Activated naive CD8-positive, alpha-beta T cell treated with anti-CD3 and anti-CD28 coated beads for 36 hours (primary cell): ENCODE results near the gene SEC14L3. TPM values are rescaled to one million over a fixed set of nuclear protein-coding genes. Genes with fewer than 3 reads are reported as not detected.
A peak's percentile ranks its signal among the peaks of the same experiment; 100 is the strongest.

ENCODE experiments used
- DNase-seq: peaks from one replicate; pipeline ENCODE4 v3.0.0; 2021
- H3K27ac Mint-ChIP-seq: one replicate; pipeline ENCODE4 v1.8.0; 2022; ENCODE audit warnings: mild to moderate bottlenecking, moderate library complexity, mixed read lengths
- H3K27me3 Mint-ChIP-seq: one replicate; pipeline ENCODE4 v1.8.0; 2022; ENCODE audit warnings: mild to moderate bottlenecking, mixed read lengths
- H3K36me3 Mint-ChIP-seq: one replicate; pipeline ENCODE4 v1.8.0; 2021; ENCODE audit warnings: mild to moderate bottlenecking, mixed read lengths
- H3K4me1 Mint-ChIP-seq: one replicate; pipeline ENCODE4 v1.8.0; 2021; ENCODE audit warnings: mixed read lengths
- H3K4me3 Mint-ChIP-seq: one replicate; pipeline ENCODE4 v1.8.0; 2022; ENCODE audit warnings: mild to moderate bottlenecking, moderate library complexity, mixed read lengths
- H3K9me3 Mint-ChIP-seq: one replicate; pipeline ENCODE4 v1.8.0; 2022; ENCODE audit warnings: mixed read lengths
- total RNA-seq, 2 experiments: library from RNA; stranded (reverse); gene quantifications; one replicate each; pipeline ENCODE4 v1.2.3, GENCODE V29; 2021

Gene SEC14L3
- total RNA-seq, 2 experiments from 2014 or later: not detected

- H3K9me3 Mint-ChIP-seq: no peaks in the 10 kb centered on the region
- no peak overlapping the region for H3K4me3 Mint-ChIP-seq
- no peak for DNase-seq
- no peaks in the 10 kb centered on the region for H3K4me1 Mint-ChIP-seq
- no peak overlapping the region for H3K27ac Mint-ChIP-seq
- H3K36me3 Mint-ChIP-seq: no peaks in the 10 kb centered on the region
- H3K27me3 Mint-ChIP-seq: peaks cover 18% of the 10 kb centered on the region
These were observed 25.8 kb upstream of the SEC14L3 start for GRCh38 chr22:30497466-30498150.

GRCh38 chr22:30495041-30495784 is 23.4 kb upstream of the SEC14L3 start:
- no peak overlapping the region for H3K27ac Mint-ChIP-seq
- no peaks in the 10 kb centered on the region for H3K36me3 Mint-ChIP-seq
- H3K4me3 Mint-ChIP-seq: no peak overlapping the region
- no peak for DNase-seq
- no peaks in the 10 kb centered on the region for H3K4me1 Mint-ChIP-seq
- no peaks in the 10 kb centered on the region for H3K9me3 Mint-ChIP-seq
- H3K27me3 Mint-ChIP-seq: peaks cover 4% of the 10 kb centered on the region

GRCh38 chr22:30492144-30492543 is 20.3 kb upstream of the SEC14L3 start:
- H3K9me3 Mint-ChIP-seq: no peaks in the 10 kb centered on the region
- no peak overlapping the region for H3K4me3 Mint-ChIP-seq
- no peaks in the 10 kb centered on the region for H3K36me3 Mint-ChIP-seq
- no peak for DNase-seq
- no peak overlapping the region for H3K27ac Mint-ChIP-seq
- no peaks in the 10 kb centered on the region for H3K27me3 Mint-ChIP-seq
- no peaks in the 10 kb centered on the region for H3K4me1 Mint-ChIP-seq

GRCh38 chr22:30491381-30491780 is 19.6 kb upstream of the SEC14L3 start:
- Mint-ChIP-seq H3K27ac (no peak overlapping the region), H3K4me1 (no peaks in the 10 kb centered on the region), H3K4me3 (no peak overlapping the region), H3K36me3 (no peaks in the 10 kb centered on the region), H3K9me3 (no peaks in the 10 kb centered on the region), H3K27me3 (no peaks in the 10 kb centered on the region)
- no peak for DNase-seq

GRCh38 chr22:30490399-30490798 is 18.6 kb upstream of the SEC14L3 start:
- H3K9me3 Mint-ChIP-seq: no peaks in the 10 kb centered on the region
- no peak overlapping the region for H3K27ac Mint-ChIP-seq
- H3K4me3 Mint-ChIP-seq: no peak overlapping the region
- peaks cover 3% of the 10 kb centered on the region for H3K4me1 Mint-ChIP-seq
- H3K27me3 Mint-ChIP-seq: no peaks in the 10 kb centered on the region
- DNase-seq: no peak
- H3K36me3 Mint-ChIP-seq: no peaks in the 10 kb centered on the region

- no peak for DNase-seq
- H3K4me1 Mint-ChIP-seq: peaks cover 3% of the 10 kb centered on the region
These were observed 16.3 kb upstream of the SEC14L3 start for GRCh38 chr22:30488121-30488520.

GRCh38 chr22:30486661-30487115 is 14.9 kb upstream of the SEC14L3 start:
- Mint-ChIP-seq H3K27ac (no peak overlapping the region), H3K4me3 (no peak overlapping the region), H3K36me3 (no peaks in the 10 kb centered on the region), H3K27me3 (no peaks in the 10 kb centered on the region), H3K4me1 (peaks cover 3% of the 10 kb centered on the region), H3K9me3 (no peaks in the 10 kb centered on the region)
- no peak for DNase-seq

More at GRCh38 chr22:30488121-30488520, 16.3 kb upstream of the SEC14L3 start:
- Mint-ChIP-seq H3K36me3 (no peaks in the 10 kb centered on the region), H3K4me3 (no peak overlapping the region), H3K9me3 (no peaks in the 10 kb centered on the region), H3K27me3 (no peaks in the 10 kb centered on the region), H3K27ac (no peak overlapping the region)

GRCh38 chr22:30486118-30486517 is 14.3 kb upstream of the SEC14L3 start:
- Mint-ChIP-seq H3K27ac (no peak overlapping the region), H3K4me3 (no peak overlapping the region), H3K4me1 (peaks cover 3% of the 10 kb centered on the region), H3K36me3 (no peaks in the 10 kb centered on the region), H3K9me3 (no peaks in the 10 kb centered on the region), H3K27me3 (no peaks in the 10 kb centered on the region)
- no peak for DNase-seq

GRCh38 chr22:30485362-30485988 is 13.7 kb upstream of the SEC14L3 start:
- H3K27ac Mint-ChIP-seq: no peak overlapping the region
- DNase-seq: peak; percentile 72

GRCh38 chr22:30483169-30483568 is 11.4 kb upstream of the SEC14L3 start:
- Mint-ChIP-seq H3K4me3 (no peak overlapping the region), H3K36me3 (no peaks in the 10 kb centered on the region), H3K4me1 (peaks cover 3% of the 10 kb centered on the region), H3K9me3 (no peaks in the 10 kb centered on the region), H3K27me3 (peaks cover 4% of the 10 kb centered on the region), H3K27ac (no peak overlapping the region)
- DNase-seq: no peak

More at GRCh38 chr22:30485362-30485988, 13.7 kb upstream of the SEC14L3 start:
- Mint-ChIP-seq H3K36me3 (no peaks in the 10 kb centered on the region), H3K27me3 (peaks cover 4% of the 10 kb centered on the region), H3K9me3 (no peaks in the 10 kb centered on the region), H3K4me1 (peaks cover 3% of the 10 kb centered on the region), H3K4me3 (no peak overlapping the region)

GRCh38 chr22:30481711-30482110 is 9.9 kb upstream of the SEC14L3 start:
- Mint-ChIP-seq H3K4me1 (peaks cover 3% of the 10 kb centered on the region), H3K9me3 (no peaks in the 10 kb centered on the region), H3K36me3 (no peaks in the 10 kb centered on the region), H3K27me3 (peaks cover 4% of the 10 kb centered on the region), H3K4me3 (no peak overlapping the region), H3K27ac (no peak overlapping the region)
- DNase-seq: no peak

GRCh38 chr22:30479981-30480380 is 8.2 kb upstream of the SEC14L3 start:
- no peak for DNase-seq
- H3K4me3 Mint-ChIP-seq: no peak overlapping the region
- peaks cover 4% of the 10 kb centered on the region for H3K27me3 Mint-ChIP-seq
- no peaks in the 10 kb centered on the region for H3K4me1 Mint-ChIP-seq
- no peaks in the 10 kb centered on the region for H3K36me3 Mint-ChIP-seq
- no peak overlapping the region for H3K27ac Mint-ChIP-seq
- no peaks in the 10 kb centered on the region for H3K9me3 Mint-ChIP-seq

GRCh38 chr22:30474683-30475424 is 3.0 kb upstream of the SEC14L3 start:
- Mint-ChIP-seq H3K27me3 (peaks cover 18% of the 10 kb centered on the region), H3K27ac (no peak overlapping the region), H3K4me1 (no peaks in the 10 kb centered on the region), H3K4me3 (no peak overlapping the region), H3K36me3 (no peaks in the 10 kb centered on the region), H3K9me3 (no peaks in the 10 kb centered on the region)
- no peak for DNase-seq

- no peaks in the 10 kb centered on the region for H3K9me3 Mint-ChIP-seq
- no peak for DNase-seq
- H3K4me1 Mint-ChIP-seq: no peaks in the 10 kb centered on the region
- H3K4me3 Mint-ChIP-seq: no peak overlapping the region
- H3K27ac Mint-ChIP-seq: no peak overlapping the region
- H3K36me3 Mint-ChIP-seq: no peaks in the 10 kb centered on the region
- peaks cover 18% of the 10 kb centered on the region for H3K27me3 Mint-ChIP-seq
These were observed 2.3 kb upstream of the SEC14L3 start for GRCh38 chr22:30474121-30474520.
